Testis (tissue), 2 donors: Measurements from ENCODE around the gene DENND10.

Source experiments
- CTCF ChIP-seq, 3 experiments: fragments of 450-650 bp in 2 of 3; fragments of 200-600 bp in 1 of 3; sonication (generic) in 1 of 3; IDR thresholded peaks; one replicate each; pipeline ENCODE4 v1.5.1; 2016 to 2019; ENCODE audit warnings: antibody characterized with exemption in 3 of 3, mild to moderate bottlenecking in 2 of 3, moderate library complexity in 1 of 3
- POLR2A ChIP-seq: fragments of 450-650 bp; IDR thresholded peaks from one replicate; pipeline ENCODE4 v1.6.1; 2017; ENCODE audit warnings: antibody characterized with exemption, mild to moderate bottlenecking, moderate library complexity

DNA sequence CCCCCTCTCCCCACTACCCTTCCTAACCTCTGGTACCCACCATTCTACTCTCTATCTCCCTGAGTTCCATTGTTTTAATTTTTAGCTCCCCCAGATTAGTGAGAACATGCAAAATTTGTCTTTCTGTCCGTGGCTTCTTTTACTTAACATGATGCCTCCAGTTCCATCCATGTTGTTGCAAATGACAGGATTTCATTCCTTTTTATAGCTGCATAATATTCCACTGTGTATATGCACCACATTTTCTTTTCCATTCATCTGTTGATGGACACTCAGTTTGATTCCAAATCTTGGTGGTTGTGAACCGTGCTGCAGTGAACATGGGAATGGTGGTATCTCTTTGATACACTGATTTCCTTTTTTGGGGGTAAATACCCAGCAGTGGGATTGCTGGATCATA lies 22.0 kb downstream of the DENND10 start:
- no peak for TF ChIP-seq POLR2A
- no peak for TF ChIP-seq CTCF (IDR thresholded peaks at IDR 0.05)
